ENCODE measurements around the gene GTF2H2C.
"Not testable (repeated sequence)": the region's sequence is repeated elsewhere in the genome, so short reads cannot be mapped to it uniquely, and the experiment has no call there.

- TF ChIP-seq CTCF (conservative IDR thresholded peaks at IDR 0.05; ENCODE audit: low read depth in 2 of 2); POLR2AphosphoS5 (IDR thresholded peaks at IDR 0.05; ENCODE audit: low read depth); EZH2 (IDR thresholded peaks at IDR 0.05; ENCODE audit: low read depth, unreplicated experiment); JUNB (IDR thresholded peaks at IDR 0.05; ENCODE audit: unreplicated experiment); REST (IDR thresholded peaks at IDR 0.05; ENCODE audit: unreplicated experiment); CREB1 (CRISPR knock-in tag; IDR thresholded peaks at IDR 0.05; ENCODE audit: low read depth); ZNF114 (CRISPR knock-in tag; IDR thresholded peaks at IDR 0.05); EZH2phosphoT487 (IDR thresholded peaks at IDR 0.05; ENCODE audit: unreplicated experiment); ETS1 (IDR thresholded peaks at IDR 0.05); NANOG (IDR thresholded peaks at IDR 0.05; ENCODE audit: borderline replicate concordance); ZNF462 (CRISPR knock-in tag; IDR thresholded peaks at IDR 0.05): not testable (repeated sequence)
Measured at GRCh38 chr5:69614843-69615242, 54.9 kb downstream of the GTF2H2C start.

Measured in GM23338 (cell line).